Measurements from ENCODE around the gene KRTAP5-9.
"Not testable (repeated sequence)": the region's sequence is repeated elsewhere in the genome, so short reads cannot be mapped to it uniquely, and the experiment has no call there.

KRTAP5-9 gene

GRCh38 chr11:71525188-71525937 lies 22.9 kb upstream of the KRTAP5-9 start:
- no peak for TF ChIP-seq CTCF (IDR thresholded peaks at IDR 0.05)
- no peak overlapping the region; the same call in 1 of the 2 replicates for H3K27ac ChIP-seq

- H3K27ac ChIP-seq, result no peak overlapping the region; the same call in 1 of the 2 replicates
- TF ChIP-seq ZFX (IDR thresholded peaks at IDR 0.05; ENCODE audit: borderline replicate concordance), result no peak
- TF ChIP-seq CTCF (IDR thresholded peaks at IDR 0.05), result no peak
These were observed 22.2 kb upstream of the KRTAP5-9 start for GRCh38 chr11:71525938-71526495.

GRCh38 chr11:71526796-71527575 lies 21.2 kb upstream of the KRTAP5-9 start, which contains the start of gene KRTAP5-7:
KRTAP5-7 (plus strand) TSS chr11:71527267; CDS start chr11:71527301, 34 bp downstream.
- not testable (repeated sequence) for H3K27ac ChIP-seq

- TF ChIP-seq ZFX (IDR thresholded peaks at IDR 0.05; ENCODE audit: borderline replicate concordance) (no peak), CTCF (IDR thresholded peaks at IDR 0.05) (no peak)
- H3K27ac ChIP-seq, result no peak overlapping the region
These were observed 20.5 kb upstream of the KRTAP5-9 start for GRCh38 chr11:71527576-71528210.

GRCh38 chr11:71530602-71531001 lies 17.6 kb upstream of the KRTAP5-9 start:
- TF ChIP-seq ZFX (IDR thresholded peaks at IDR 0.05; ENCODE audit: borderline replicate concordance) (no peak), CTCF (IDR thresholded peaks at IDR 0.05) (no peak)
- no peak overlapping the region for H3K27ac ChIP-seq

GRCh38 chr11:71532036-71532610 lies 16.1 kb upstream of the KRTAP5-9 start:
- no peak overlapping the region for H3K27ac ChIP-seq
- TF ChIP-seq ZFX (IDR thresholded peaks at IDR 0.05; ENCODE audit: borderline replicate concordance), result no peak
- no peak for TF ChIP-seq CTCF (IDR thresholded peaks at IDR 0.05)

- H3K27ac ChIP-seq, result not testable (repeated sequence)
These were observed 13.3 kb upstream of the KRTAP5-9 start for GRCh38 chr11:71534711-71535608.

All from 22Rv1 (cell line).